ENCODE measurements around the gene KDM3A.

- TF ChIP-seq CTCF (conservative IDR thresholded peaks at IDR 0.05; ENCODE audit: low read depth in 2 of 2) (no peak), CREB1 (CRISPR knock-in tag; IDR thresholded peaks at IDR 0.05; ENCODE audit: low read depth) (no peak), ZNF114 (CRISPR knock-in tag; IDR thresholded peaks at IDR 0.05) (no peak), EZH2 (IDR thresholded peaks at IDR 0.05; ENCODE audit: low read depth, unreplicated experiment) (no peak), EZH2phosphoT487 (IDR thresholded peaks at IDR 0.05; ENCODE audit: unreplicated experiment) (no peak)
Measured at GRCh38 chr2:86466306-86466705, 25.1 kb downstream of the KDM3A start.
